SK-N-SH (cell line): ENCODE results near the gene SIL1.

Experiments
- CTCF ChIP-seq: fragments of 200-600 bp; sonication (generic); IDR thresholded peaks from 2 replicates; pipeline ENCODE4 v1.6.1; 2017; ENCODE audit warnings: antibody characterized with exemption, mild to moderate bottlenecking, moderate library complexity
- EP300 ChIP-seq, 2 experiments: IDR thresholded peaks; 2 replicates each; pipeline versions ENCODE4 v1.4.0 to v1.6.1; 2012; ENCODE audit warnings: borderline replicate concordance in 1 of 2, low read depth in 1 of 2, low read length in 1 of 2
- EZH2phosphoT487 ChIP-seq: fragments of 200-600 bp; sonication (generic); IDR thresholded peaks from 2 replicates; pipeline ENCODE4 v1.6.1; 2017; ENCODE audit warnings: low read depth, mixed run types, mild to moderate bottlenecking, antibody characterized with exemption, moderate library complexity, borderline replicate concordance
- FOXM1 ChIP-seq: IDR thresholded peaks from 2 replicates; pipeline ENCODE4 v1.4.0; 2012; ENCODE audit warnings: low read depth, mild to moderate bottlenecking
- POLR2AphosphoS5 ChIP-seq: IDR thresholded peaks from 2 replicates; pipeline ENCODE4 v1.6.1; 2012; ENCODE audit warnings: low read depth, low read length
- RFX5 ChIP-seq: IDR thresholded peaks from 2 replicates; pipeline ENCODE4 v1.6.1; 2012; ENCODE audit warnings: mild to moderate bottlenecking, improper control_type of control experiment, low read length
- SMC3 ChIP-seq: IDR thresholded peaks from 2 replicates; pipeline ENCODE4 v1.6.1; 2012; ENCODE audit warnings: low read depth, low read length, improper control_type of control experiment
- TEAD4 ChIP-seq: IDR thresholded peaks from 2 replicates; pipeline ENCODE4 v1.4.0; 2012; ENCODE audit warnings: mild to moderate bottlenecking, borderline replicate concordance; ENCODE audit not compliant: insufficient read depth

DNA sequence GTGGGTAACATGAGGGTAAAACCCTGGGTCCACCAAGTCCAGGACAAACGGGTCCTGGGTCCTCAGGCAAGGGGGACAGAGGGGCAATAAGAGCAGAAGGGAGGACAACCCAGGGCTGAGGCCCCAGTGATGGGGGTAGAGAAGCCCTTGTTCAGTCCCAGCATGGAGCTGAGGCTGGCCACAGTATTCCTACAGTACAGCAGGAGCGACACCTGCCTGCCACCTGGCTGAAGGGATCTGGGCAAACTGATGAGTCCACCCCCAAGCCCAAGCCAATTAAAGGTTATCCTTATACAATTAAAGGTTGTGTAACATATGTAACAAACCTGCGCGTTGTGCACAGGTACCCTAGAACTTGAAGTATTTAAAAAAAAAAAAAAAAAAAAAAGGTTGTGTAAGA lies 225.3 kb downstream of the SIL1 start:
- peak; percentile 11; the same call in 1 of the 2 replicates for TF ChIP-seq SMC3
- no peak for TF ChIP-seq CTCF
- no peak for TF ChIP-seq EP300 (IDR thresholded peaks at IDR 0.05; ENCODE audit: borderline replicate concordance in 1 of 2, low read depth in 1 of 2, low read length in 1 of 2)
- no peak for TF ChIP-seq POLR2AphosphoS5
- TF ChIP-seq RFX5, result no peak
- no peak for TF ChIP-seq EZH2phosphoT487
- no peak for TF ChIP-seq TEAD4
- no peak for TF ChIP-seq FOXM1
